Esophagus (tissue), 2 donors: Measurements from ENCODE around the gene KRT85. TPM values are rescaled to one million over a fixed set of nuclear protein-coding genes. Genes with fewer than 3 reads are reported as not detected.

ENCODE experiments used
- H3K27ac ChIP-seq, 2 donors: one replicate each; pipeline ENCODE4 v1.5.1; 2013; ENCODE audit warnings: low read depth in 2 of 2, mild to moderate bottlenecking in 2 of 2, inconsistent platforms in 1 of 2, low read length in 1 of 2, moderate library complexity in 1 of 2
- H3K27me3 ChIP-seq, 2 donors: one replicate each; pipeline ENCODE4 v1.6.1; 2013; ENCODE audit warnings: low read length in 2 of 2, control low read depth in 1 of 2, mild to moderate bottlenecking in 1 of 2; ENCODE audit not compliant: insufficient read depth in 2 of 2, control insufficient read depth in 1 of 2
- H3K36me3 ChIP-seq, 2 donors: one replicate each; pipeline ENCODE4 v1.6.1; 2013; ENCODE audit warnings: low read length in 1 of 2; ENCODE audit not compliant: control insufficient read depth in 2 of 2, insufficient read depth in 2 of 2
- H3K4me1 ChIP-seq, 2 donors: one replicate each; pipeline ENCODE4 v1.6.1; 2013; ENCODE audit warnings: low read length in 1 of 2; ENCODE audit not compliant: control insufficient read depth in 2 of 2, insufficient read depth in 2 of 2
- H3K4me3 ChIP-seq, 2 donors: one replicate each; pipeline ENCODE4 v1.5.1; 2013; ENCODE audit warnings: low read length in 2 of 2, mild to moderate bottlenecking in 2 of 2, low read depth in 1 of 2, moderate library complexity in 1 of 2
- H3K9me3 ChIP-seq, 2 donors: one replicate each; pipeline ENCODE4 v1.6.1; 2013; ENCODE audit warnings: mild to moderate bottlenecking in 2 of 2, low read depth in 1 of 2, low read length in 1 of 2, moderate library complexity in 1 of 2; ENCODE audit not compliant: control insufficient read depth in 2 of 2, insufficient read depth in 1 of 2
- WGBS, 2 donors: extraction: QIAGEN DNeasy Blood & Tissue Kit; methylation state at CpG; one replicate each; pipeline ENCODE4 v1.1.7; 2013; 5-methylcytosine and 5-hydroxymethylcytosine counted together
- polyA plus RNA-seq, 2 donors: library from polyadenylated mRNA; stranded (reverse); fragments of 200-250 nt; gene quantifications; one replicate each; pipeline ENCODE4 v1.2.3, GENCODE V29; 2013
- donor health status: healthy with polysubstance abuse.
- donor health status: Bipolar disorder and iron deficiency.

The KRT85 gene
- polyA plus RNA-seq, 2 donors, result not detected

GRCh38 chr12:52336641-52337040 lies 30.6 kb downstream of the KRT85 start:
- no peaks in the 10 kb centered on the region for H3K4me1 ChIP-seq
- H3K9me3 ChIP-seq, result peaks cover 0 to 2% of the 10 kb centered on the region in 2 donors
- no peak overlapping the region for H3K4me3 ChIP-seq
- no peaks in the 10 kb centered on the region for H3K27me3 ChIP-seq
- H3K27ac ChIP-seq, result no peak overlapping the region
- no peaks in the 10 kb centered on the region for H3K36me3 ChIP-seq
- WGBS, 2 donors, result 71 to 89% methylated on average over 2 of the region's 2 CpGs

GRCh38 chr12:52335598-52336262 lies 31.6 kb downstream of the KRT85 start:
- no peaks in the 10 kb centered on the region for H3K36me3 ChIP-seq
- peaks cover 0 to 2% of the 10 kb centered on the region in 2 donors for H3K9me3 ChIP-seq
- H3K4me3 ChIP-seq, result no peak overlapping the region
- no peak overlapping the region for H3K27ac ChIP-seq
- WGBS, 2 donors, result 84% methylated on average over 4 of the region's 4 CpGs
- no peaks in the 10 kb centered on the region for H3K4me1 ChIP-seq
- no peaks in the 10 kb centered on the region for H3K27me3 ChIP-seq

DNA sequence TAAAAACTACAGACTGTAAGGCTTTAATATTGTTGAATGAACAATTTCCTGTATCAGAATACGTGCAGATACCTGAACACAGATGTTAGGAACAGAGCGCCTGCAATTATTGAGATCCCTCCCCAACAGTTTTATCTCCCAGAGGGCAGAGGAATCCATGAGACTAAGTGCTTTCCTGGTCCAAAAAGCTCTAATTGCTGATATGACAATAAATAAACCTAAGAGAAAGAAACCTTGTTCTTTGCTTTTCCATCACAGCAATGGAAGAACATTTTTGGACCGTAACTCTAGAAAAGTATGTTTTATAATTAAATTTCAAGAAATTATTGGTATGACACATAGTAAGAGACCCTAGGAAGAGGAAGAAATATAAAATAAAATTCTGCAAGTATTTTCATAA lies 33.1 kb downstream of the KRT85 start:
- H3K4me3 ChIP-seq, result no peak overlapping the region
- no peaks in the 10 kb centered on the region for H3K36me3 ChIP-seq
- H3K27ac ChIP-seq, result no peak overlapping the region
- peaks cover 0 to 2% of the 10 kb centered on the region in 2 donors for H3K9me3 ChIP-seq
- WGBS, 2 donors, result 87 to 89% methylated on average over 3 of the region's 3 CpGs
- H3K4me1 ChIP-seq, result no peaks in the 10 kb centered on the region
- H3K27me3 ChIP-seq, result no peaks in the 10 kb centered on the region

DNA sequence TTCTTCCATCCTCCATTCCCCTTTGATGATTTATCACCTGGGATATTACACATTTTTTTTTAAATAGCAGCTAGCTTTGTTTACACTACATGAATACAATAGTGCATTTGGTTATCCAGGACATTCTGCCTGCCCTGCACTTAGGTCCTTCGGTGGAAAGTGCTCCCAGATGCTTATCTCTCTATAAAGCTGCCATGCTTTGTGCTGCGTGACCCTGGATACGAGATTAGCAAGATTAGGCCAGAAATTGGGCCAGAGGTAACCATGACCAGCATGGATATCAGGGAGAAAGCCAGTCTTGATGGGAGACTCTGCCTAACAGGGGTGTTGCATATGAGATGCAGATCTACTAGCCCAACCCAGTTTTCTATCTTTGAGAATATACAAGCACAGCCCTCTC lies 34.0 kb downstream of the KRT85 start:
- no peaks in the 10 kb centered on the region for H3K27me3 ChIP-seq
- no peak overlapping the region for H3K27ac ChIP-seq
- 51 to 79% methylated on average over 3 of the region's 3 CpGs for WGBS, 2 donors
- peaks cover 0 to 2% of the 10 kb centered on the region in 2 donors for H3K9me3 ChIP-seq
- H3K4me3 ChIP-seq, result no peak overlapping the region
- no peaks in the 10 kb centered on the region for H3K36me3 ChIP-seq
- H3K4me1 ChIP-seq, result no peaks in the 10 kb centered on the region

DNA sequence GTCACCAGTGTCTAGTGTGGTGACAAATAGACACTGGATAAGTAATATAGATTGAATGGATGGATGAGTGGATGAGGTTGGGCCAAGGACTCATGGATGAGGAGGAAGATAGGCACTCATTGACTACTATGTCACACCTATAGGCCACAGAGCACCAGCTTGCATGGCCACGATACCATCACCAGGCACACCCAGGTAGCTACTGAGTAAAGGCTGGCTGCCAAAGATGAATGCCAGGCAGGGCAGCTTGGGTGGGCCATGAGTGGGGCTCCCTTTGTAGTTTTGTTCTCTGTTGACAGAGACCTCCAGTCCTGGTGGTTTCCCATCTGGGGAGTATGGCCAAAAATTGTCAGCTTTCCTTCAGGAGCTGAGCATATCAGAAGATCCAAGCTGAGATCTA lies 34.9 kb downstream of the KRT85 start:
- Histone ChIP-seq H3K4me1 (peaks cover 0 to 4% of the 10 kb centered on the region in 2 donors), H3K27me3 (no peaks in the 10 kb centered on the region), H3K36me3 (no peaks in the 10 kb centered on the region), H3K27ac (no peak overlapping the region), H3K4me3 (no peak overlapping the region), H3K9me3 (peaks cover 0 to 2% of the 10 kb centered on the region in 2 donors)
- 77 to 90% methylated on average over 1 of the region's 1 CpG for WGBS, 2 donors

GRCh38 chr12:52331833-52332232 lies 35.4 kb downstream of the KRT85 start:
- Histone ChIP-seq H3K4me3 (no peak overlapping the region), H3K36me3 (no peaks in the 10 kb centered on the region), H3K9me3 (peaks cover 0 to 2% of the 10 kb centered on the region in 2 donors), H3K27ac (no peak overlapping the region), H3K4me1 (peaks cover 0 to 4% of the 10 kb centered on the region in 2 donors), H3K27me3 (no peaks in the 10 kb centered on the region)
- WGBS, 2 donors, result 78 to 85% methylated on average over 3 of the region's 3 CpGs

DNA sequence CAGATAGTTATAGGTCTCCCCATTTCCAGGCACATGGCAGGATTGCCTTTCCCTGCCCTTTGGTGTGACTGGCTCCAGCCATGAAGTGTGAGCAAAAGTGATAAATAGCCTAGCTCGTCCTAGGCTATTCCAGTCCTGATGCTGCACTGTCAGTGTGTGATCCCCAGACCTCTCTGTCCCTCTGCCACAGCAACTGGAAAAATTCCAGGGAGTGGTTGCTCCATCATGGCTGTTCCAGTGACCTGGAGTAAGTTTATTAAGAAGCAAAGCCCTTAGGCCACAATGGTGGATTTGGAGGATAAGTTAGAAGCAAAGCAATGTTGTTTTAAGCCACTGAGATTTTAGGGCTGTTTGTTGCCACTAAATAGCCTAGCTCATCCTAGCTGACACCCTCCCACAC lies 36.2 kb downstream of the KRT85 start:
- H3K4me3 ChIP-seq, result no peak overlapping the region
- peaks cover 0 to 4% of the 10 kb centered on the region in 2 donors for H3K4me1 ChIP-seq
- H3K36me3 ChIP-seq, result no peaks in the 10 kb centered on the region
- no peak overlapping the region for H3K27ac ChIP-seq
- H3K9me3 ChIP-seq, result peaks cover 0 to 2% of the 10 kb centered on the region in 2 donors
- WGBS, 2 donors, result 39 to 62% methylated on average over 1 of the region's 1 CpG
- no peaks in the 10 kb centered on the region for H3K27me3 ChIP-seq

GRCh38 chr12:52327830-52328500 lies 39.3 kb downstream of the KRT85 start:
- Histone ChIP-seq H3K4me1 (peaks cover 0 to 4% of the 10 kb centered on the region in 2 donors), H3K36me3 (no peaks in the 10 kb centered on the region), H3K27ac (peak overlapping the region; percentile 32 to 73), H3K4me3 (no peak overlapping the region), H3K9me3 (no peaks in the 10 kb centered on the region), H3K27me3 (no peaks in the 10 kb centered on the region)
- 46 to 61% methylated on average over 10 of the region's 10 CpGs for whole genome bisulfite sequencing, 2 donors

DNA sequence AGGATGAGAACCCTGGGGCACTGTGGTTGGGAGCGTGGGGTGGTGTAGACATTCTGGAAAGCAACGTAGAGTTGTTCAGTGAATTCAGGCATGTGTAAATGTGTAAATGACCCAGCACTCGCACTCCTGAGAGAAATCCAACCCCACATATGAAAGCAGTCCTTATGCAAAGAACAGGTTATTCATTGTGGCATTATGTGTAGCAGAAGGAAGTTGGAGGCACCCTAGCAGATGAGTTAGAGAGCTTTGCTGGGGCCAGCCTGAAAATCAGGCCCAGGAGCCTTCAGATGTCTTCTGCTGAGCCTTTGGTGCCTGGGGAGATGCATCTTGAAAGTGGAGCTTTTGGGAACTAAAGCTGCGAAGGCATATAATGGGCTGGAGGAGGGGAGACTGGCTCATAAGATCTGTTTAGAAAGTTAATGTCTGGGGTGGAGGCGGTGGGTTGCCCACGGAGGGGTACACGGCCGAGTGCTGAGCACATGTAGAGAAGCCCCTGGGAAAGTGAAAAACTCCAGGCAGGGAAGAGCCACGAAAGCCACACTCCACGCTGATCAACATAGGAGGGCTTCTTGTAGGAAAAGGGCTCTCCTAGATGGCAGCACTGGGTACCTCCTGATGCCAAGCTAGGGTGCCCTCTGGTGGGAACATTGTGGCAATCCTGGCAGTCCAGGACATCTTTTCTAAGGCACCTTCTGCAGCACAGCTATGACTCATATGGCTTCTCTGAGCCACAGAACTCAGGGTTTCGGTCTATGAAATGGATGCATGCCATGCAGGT lies 40.0 kb downstream of the KRT85 start:
- Histone ChIP-seq H3K36me3 (no peaks in the 10 kb centered on the region), H3K4me3 (no peak overlapping the region), H3K27ac (peak overlapping the region in 1 of 2 donors; percentile 73), H3K4me1 (peaks cover 0 to 4% of the 10 kb centered on the region in 2 donors), H3K9me3 (no peaks in the 10 kb centered on the region), H3K27me3 (no peaks in the 10 kb centered on the region)
- WGBS, 2 donors, result 40% methylated on average over 11 of the region's 11 CpGs
